ENCODE data around the gene SMCO4.

DNA sequence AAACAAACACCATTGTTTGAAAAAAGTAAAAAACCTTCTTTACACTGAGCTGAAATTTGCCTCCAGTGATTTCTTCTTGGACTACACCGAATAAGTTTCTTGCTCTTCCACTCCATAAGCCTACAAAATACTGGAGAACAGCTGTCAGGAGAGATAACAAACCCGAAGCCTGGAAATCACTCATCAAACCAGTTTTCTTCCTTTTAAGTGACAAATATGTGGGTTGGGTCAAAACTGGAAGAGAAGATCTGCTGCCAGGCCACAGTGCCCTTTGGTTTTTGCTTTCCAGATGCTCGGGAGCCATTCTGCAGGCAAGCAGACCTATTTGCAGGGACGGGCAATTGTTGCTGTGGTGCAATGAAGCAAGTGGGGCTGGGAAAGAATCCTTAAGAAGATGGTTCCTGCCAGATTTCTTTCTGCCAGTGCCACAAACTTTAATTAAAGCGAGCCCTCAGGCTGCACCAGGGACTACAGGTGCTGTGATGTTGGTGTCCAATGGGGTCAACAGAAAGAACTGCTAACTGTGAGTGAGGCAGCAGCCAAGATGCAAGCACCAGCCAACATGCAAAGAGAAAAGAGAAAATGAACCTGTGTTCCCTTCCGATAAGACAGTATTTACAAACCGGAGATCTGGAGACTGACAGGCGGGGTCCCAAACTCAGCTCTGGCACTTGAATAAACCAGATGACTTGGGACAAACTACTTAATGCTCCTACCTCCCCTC lies 44.8 kb upstream of the SMCO4 start:
- TF ChIP-seq CTCF (IDR thresholded peaks at IDR 0.05) (no peak), EZH2 (IDR thresholded peaks at IDR 0.05) (no peak), EZH2phosphoT487 (IDR thresholded peaks at IDR 0.05) (no peak)
